A673 (cell line): ENCODE measurements around the gene RABGAP1L. TPM values are rescaled to one million over a fixed set of nuclear protein-coding genes. Genes with fewer than 3 reads are reported as not detected.
A peak's percentile ranks its signal among the peaks of the same experiment; 100 is the strongest.

Experiments used
- BruUV-seq: library from RNA; stranded (reverse); fragments of 400-500 nt; replicated peaks from 2 replicates; lab custom pipeline; 2021; lab: Mats Ljungman, UMichigan
- CTCF ChIA-PET: fragments of 300-600 bp; sonication (Branson Sonifier 250); formaldehyde crosslinking; loops from one replicate; lab custom pipeline; 2022; ENCODE audit warnings: antibody characterized with exemption; lab: Charles Lee
- POLR2A ChIA-PET: fragments of 300-600 bp; sonication (Branson Sonifier 250); formaldehyde crosslinking; loops from one replicate; lab custom pipeline; 2022; ENCODE audit warnings: antibody characterized with exemption; ENCODE audit not compliant: low non-redundant PET; lab: Charles Lee
- DNase-seq: peaks from one replicate; pipeline ENCODE4 v3.0.0-alpha.2; 2015; ENCODE audit warnings: low spot score
- H3K27ac ChIP-seq: fragments of 200-600 bp; sonication (generic); 2 replicates; pipeline ENCODE4 v1.5.1; 2016; ENCODE audit warnings: mixed run types, low read depth, mild to moderate bottlenecking, mixed read lengths, antibody characterized with exemption, low read length; ENCODE audit not compliant: poor library complexity, severe bottlenecking
- H3K27me3 ChIP-seq: fragments of 200-600 bp; sonication (generic); replicated peaks from 2 replicates; pipeline ENCODE4 v1.6.1; 2017; ENCODE audit warnings: mixed run types, low read depth, mild to moderate bottlenecking, mixed read lengths, antibody characterized with exemption, low read length; ENCODE audit not compliant: insufficient read depth, poor library complexity
- H3K36me3 ChIP-seq: fragments of 200-600 bp; sonication (generic); 2 replicates; pipeline ENCODE4 v1.6.1; 2016; ENCODE audit warnings: mixed run types, mild to moderate bottlenecking, mixed read lengths, antibody characterized with exemption, low read length; ENCODE audit not compliant: insufficient read depth, poor library complexity, severe bottlenecking
- H3K4me1 ChIP-seq: fragments of 200-600 bp; sonication (generic); 2 replicates; pipeline ENCODE4 v1.6.1; 2017; ENCODE audit warnings: mixed run types, mild to moderate bottlenecking, mixed read lengths, antibody characterized with exemption, low read length; ENCODE audit not compliant: insufficient read depth, poor library complexity, severe bottlenecking
- H3K4me3 ChIP-seq: fragments of 200-600 bp; sonication (generic); 2 replicates; pipeline ENCODE4 v1.5.1; 2016; ENCODE audit warnings: low read depth, mixed run types, mild to moderate bottlenecking, mixed read lengths, low read length; ENCODE audit not compliant: poor library complexity, severe bottlenecking
- H3K9me3 ChIP-seq: fragments of 200-600 bp; sonication (generic); 2 replicates; pipeline ENCODE4 v1.6.1; 2016; ENCODE audit warnings: mixed run types, low read depth, mild to moderate bottlenecking, mixed read lengths, antibody characterized with exemption, low read length; ENCODE audit not compliant: poor library complexity, severe bottlenecking
- CTCF ChIP-seq: fragments of 300-800, 200-600 bp; sonication (generic); conservative IDR thresholded peaks from 2 replicates; pipeline ENCODE4 v1.5.1; 2017; ENCODE audit warnings: low read depth, mild to moderate bottlenecking, antibody characterized with exemption, low read length, moderate library complexity, mixed read lengths
- EZH2 ChIP-seq: fragments of 200-600 bp; sonication (generic); IDR thresholded peaks from 2 replicates; pipeline ENCODE4 v1.6.1; 2017; ENCODE audit warnings: borderline replicate concordance, low read depth, mild to moderate bottlenecking, mixed read lengths, antibody characterized with exemption, low read length; ENCODE audit not compliant: poor library complexity, severe bottlenecking
- intact Hi-C: fragments of 100-400 bp; cut with micrococcal nuclease; formaldehyde crosslinking; loops from one replicate; pipeline ENCODE4 v1.10.0; 2022; ENCODE audit not compliant: unreplicated experiment
- total RNA-seq: library from RNA; stranded (reverse); gene quantifications from 2 replicates; pipeline ENCODE4 v1.2.3, GENCODE V29; 2021

The RABGAP1L gene
- total RNA-seq, 1 experiment from 2014 or later = 19.3 TPM

DNA sequence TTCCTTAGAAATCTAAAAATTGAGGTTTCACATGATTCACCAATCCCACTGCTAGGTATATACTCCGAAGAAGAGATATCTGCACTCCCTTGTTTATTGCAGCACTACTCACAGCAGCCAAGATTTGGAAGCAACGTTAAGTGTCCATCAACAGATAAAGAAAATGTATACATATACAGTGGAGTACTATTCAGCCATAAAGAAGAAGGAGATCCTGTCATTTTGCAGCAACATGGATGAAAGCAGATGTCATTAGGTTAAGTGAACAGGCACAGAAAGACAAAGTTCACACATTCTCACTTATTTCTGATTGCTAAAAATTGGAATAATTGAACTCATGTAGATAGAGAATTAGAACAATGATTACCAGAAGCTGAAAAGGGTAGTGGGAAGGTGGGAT is 56.4 kb downstream of the RABGAP1L start:
- Histone ChIP-seq H3K4me1 (peaks cover 3% of the 10 kb centered on the region), H3K27me3 (no peaks in the 10 kb centered on the region), H3K4me3 (no peak overlapping the region), H3K27ac (no peak overlapping the region), H3K9me3 (no peaks in the 10 kb centered on the region), H3K36me3 (no peaks in the 10 kb centered on the region)
- CTCF ChIA-PET = no interaction called here
- POLR2A ChIA-PET = no interaction called here
- BruUV-seq = no TSS peak
- intact Hi-C loops = loop anchor here (2.0 to 10.0 kb wide), 2 partner anchors 141 to 785 kb away; no protein-coding TSS in a partner anchor
- no peak for TF ChIP-seq CTCF
- no peak for TF ChIP-seq EZH2
- no peak for DNase-seq

GRCh38 chr1:174217248-174217647 is 57.9 kb downstream of the RABGAP1L start:
- ChIA-PET CTCF (interaction anchor here (0.5 to 1.3 kb wide), 5 partner anchors 213 to 1016 kb away, joined by 3 to 10 read pairs (median 3); no protein-coding TSS in a partner anchor), POLR2A (no interaction called here)
- peaks cover 3% of the 10 kb centered on the region for H3K4me1 ChIP-seq
- no peak for TF ChIP-seq CTCF
- no peak for TF ChIP-seq EZH2
- no peak overlapping the region for H3K27ac ChIP-seq
- H3K4me3 ChIP-seq = no peak overlapping the region
- no peak for DNase-seq
- no TSS peak for BruUV-seq
- no peaks in the 10 kb centered on the region for H3K36me3 ChIP-seq
- intact Hi-C loops = loop anchor here (2.0 to 10.0 kb wide), 2 partner anchors 142 to 786 kb away; no protein-coding TSS in a partner anchor
- H3K27me3 ChIP-seq = no peaks in the 10 kb centered on the region
- H3K9me3 ChIP-seq = no peaks in the 10 kb centered on the region

- Histone ChIP-seq H3K36me3 (no peaks in the 10 kb centered on the region), H3K27me3 (no peaks in the 10 kb centered on the region), H3K4me3 (no peak overlapping the region), H3K27ac (no peak overlapping the region), H3K4me1 (peaks cover 3% of the 10 kb centered on the region), H3K9me3 (peaks cover 6% of the 10 kb centered on the region)
- ChIA-PET CTCF (interaction anchor here (0.5 to 1.3 kb wide), 7 partner anchors 9 to 1016 kb away, joined by 3 to 10 read pairs (median 4); no protein-coding TSS in a partner anchor), POLR2A (no interaction called here)
- intact Hi-C loops = loop anchor here (2.0 to 10.0 kb wide), 2 partner anchors 143 to 787 kb away; no protein-coding TSS in a partner anchor
- peak; percentile 60 for DNase-seq
- no TSS peak for BruUV-seq
- peak; percentile 81 for TF ChIP-seq CTCF
- TF ChIP-seq EZH2 = no peak
Observed at GRCh38 chr1:174217787-174218574, 58.7 kb downstream of the RABGAP1L start.
